Measurements from ENCODE around the gene HECTD2.

HECTD2 gene

GRCh38 chr10:91493313-91493712, 83.2 kb downstream of the HECTD2 start:
- H3K27ac ChIP-seq: no peak overlapping the region
- TF ChIP-seq CTCF (conservative IDR thresholded peaks at IDR 0.05): peak; percentile 29

DNA sequence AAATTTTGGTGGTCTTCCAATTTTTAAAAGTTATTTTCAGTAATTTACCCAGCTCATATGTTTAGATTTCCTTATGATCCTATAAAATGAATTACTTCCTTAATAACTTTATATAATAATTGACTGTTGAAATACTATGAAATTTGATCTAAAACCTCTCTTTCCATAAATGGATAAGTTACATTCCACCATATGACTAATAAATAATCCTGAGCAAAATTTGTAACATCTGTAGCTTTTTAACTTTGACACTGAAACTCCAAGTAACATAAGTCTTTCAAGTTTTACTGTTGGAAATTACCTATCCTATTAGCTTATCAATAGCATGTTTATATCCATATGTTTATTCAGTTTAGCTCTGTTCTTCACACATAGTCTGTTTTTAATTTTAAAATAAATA, 85.3 kb downstream of the HECTD2 start:
- no peak for TF ChIP-seq CTCF (conservative IDR thresholded peaks at IDR 0.05)
- H3K27ac ChIP-seq: no peak overlapping the region

DNA sequence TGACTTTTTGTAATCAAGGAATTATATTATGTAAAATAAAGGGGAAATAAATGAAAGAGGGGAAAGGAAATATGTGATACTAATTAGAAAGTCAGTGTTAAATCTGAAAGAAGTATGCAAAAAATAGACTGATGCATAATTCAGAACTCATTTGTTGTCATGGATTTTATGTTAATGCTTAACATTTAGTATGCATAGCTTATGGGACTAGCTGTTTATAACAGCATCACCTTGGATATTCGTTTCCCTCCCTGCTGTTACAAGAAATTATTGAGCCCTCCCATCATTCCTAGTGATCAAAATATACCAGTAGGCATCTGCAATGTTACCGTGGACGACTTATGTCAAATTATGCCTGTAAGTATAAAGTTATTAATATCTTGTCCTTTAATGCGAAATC, 85.9 kb downstream of the HECTD2 start:
- H3K27ac ChIP-seq: no peak overlapping the region

GRCh38 chr10:91511549-91512330, 101.6 kb downstream of the HECTD2 start:
- no peak for TF ChIP-seq CTCF (conservative IDR thresholded peaks at IDR 0.05)
- no peak overlapping the region for H3K27ac ChIP-seq

More for the DNA sequence above, 85.9 kb downstream of the HECTD2 start:
- no peak for TF ChIP-seq CTCF (conservative IDR thresholded peaks at IDR 0.05)

GRCh38 chr10:91512458-91512857, 102.3 kb downstream of the HECTD2 start:
- no peak for TF ChIP-seq CTCF (conservative IDR thresholded peaks at IDR 0.05)
- H3K27ac ChIP-seq: no peak overlapping the region

DNA sequence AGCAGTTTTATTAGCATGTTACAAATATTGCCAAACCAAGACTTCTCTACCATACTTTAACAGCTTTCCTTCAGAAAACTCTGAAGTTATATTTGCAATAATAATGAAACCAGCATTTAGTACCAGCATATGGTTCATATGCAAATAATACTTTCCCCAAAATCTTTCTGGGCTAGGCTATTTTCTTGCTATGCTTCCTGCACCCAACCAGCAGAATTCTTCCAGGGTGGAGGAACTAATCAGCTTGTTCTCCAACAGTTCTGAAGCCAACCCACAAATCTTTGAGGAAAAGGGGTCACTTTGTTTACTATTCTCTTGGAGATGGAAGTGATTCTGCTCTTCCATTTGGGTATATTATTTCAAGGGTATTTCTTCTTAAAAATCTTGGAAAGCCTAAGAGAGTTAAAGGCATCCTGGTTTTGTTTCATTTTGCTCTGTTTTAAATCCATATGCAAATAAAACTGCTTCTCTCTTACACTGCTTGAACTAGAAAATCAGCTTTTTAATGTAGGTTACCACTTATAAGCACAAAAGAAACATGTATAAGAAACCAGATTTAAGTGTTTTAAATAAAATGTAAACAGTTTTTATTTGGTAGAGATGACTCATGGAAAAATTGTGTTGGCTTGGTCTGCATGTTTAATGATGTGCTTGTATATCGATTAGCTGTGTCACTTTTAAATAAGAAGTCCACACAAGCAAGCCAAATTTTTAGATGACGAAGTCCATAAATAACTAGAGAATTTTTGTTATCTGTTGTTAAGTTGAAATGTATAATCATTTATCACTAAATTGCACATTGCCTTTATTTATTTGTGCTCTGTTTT, 103.7 kb downstream of the HECTD2 start:
- TF ChIP-seq CTCF (conservative IDR thresholded peaks at IDR 0.05): no peak
- no peak overlapping the region for H3K27ac ChIP-seq

- no peak for TF ChIP-seq CTCF (conservative IDR thresholded peaks at IDR 0.05)
- H3K27ac ChIP-seq: no peak overlapping the region
Measured at GRCh38 chr10:91514787-91515186, 104.6 kb downstream of the HECTD2 start.

Data from VCaP (cell line).